BJ (cell line): ENCODE measurements around the gene SERPINA1. TPM values are rescaled to one million over a fixed set of nuclear protein-coding genes. Genes with fewer than 3 reads are reported as not detected.

ENCODE experiments used
- CTCF ChIA-PET: fragments of 350-600 bp; formaldehyde crosslinking; extraction: SDS; loops from one replicate; lab custom pipeline; 2021; ENCODE audit warnings: antibody characterized with exemption, inconsistent platforms; lab: Yijun Ruan, JAX
- POLR2A ChIA-PET: fragments of 300-600 bp; sonication (Branson Sonifier 250); formaldehyde crosslinking; extraction: SDS; loops from one replicate; lab custom pipeline; 2021; ENCODE audit warnings: antibody characterized with exemption; lab: Charles Lee
- DNase-seq: peaks from one replicate; pipeline ENCODE4 v3.0.0-alpha.2; 2011; ENCODE audit warnings: low read depth
- H3K27me3 ChIP-seq: 2 replicates; pipeline ENCODE4 v1.6.0; 2011; ENCODE audit warnings: low read length; ENCODE audit not compliant: control insufficient read depth, insufficient read depth
- H3K36me3 ChIP-seq: 2 replicates; pipeline ENCODE4 v1.5.1; 2011; ENCODE audit warnings: low read length; ENCODE audit not compliant: control insufficient read depth, insufficient read depth
- H3K4me3 ChIP-seq: 2 replicates; pipeline ENCODE4 v1.5.1; 2011; ENCODE audit warnings: low read depth, mild to moderate bottlenecking, control low read depth, low read length
- CTCF ChIP-seq: IDR thresholded peaks from 2 replicates; pipeline ENCODE4 v1.5.1; 2011; ENCODE audit warnings: low read depth, mild to moderate bottlenecking, control low read depth, inconsistent platforms, low read length, moderate library complexity; ENCODE audit not compliant: insufficient read depth
- polyA plus RNA-seq: library from polyadenylated mRNA; depleted of rRNA; stranded (reverse); fragments of >200 nt; gene quantifications from 2 replicates; pipeline ENCODE4 v1.2.3, GENCODE V29; 2011

The SERPINA1 gene
- polyA plus RNA-seq, 1 experiment = 0.40 TPM

- no peaks in the 10 kb centered on the region for H3K27me3 ChIP-seq
- POLR2A ChIA-PET = no interaction called here
- no peak for DNase-seq
- CTCF ChIA-PET = no interaction called here
- no peaks in the 10 kb centered on the region for H3K36me3 ChIP-seq
- no peak overlapping the region for H3K4me3 ChIP-seq
- TF ChIP-seq CTCF = no peak
Measured at GRCh38 chr14:94394581-94395207, 6.3 kb upstream of the SERPINA1 start.

DNA sequence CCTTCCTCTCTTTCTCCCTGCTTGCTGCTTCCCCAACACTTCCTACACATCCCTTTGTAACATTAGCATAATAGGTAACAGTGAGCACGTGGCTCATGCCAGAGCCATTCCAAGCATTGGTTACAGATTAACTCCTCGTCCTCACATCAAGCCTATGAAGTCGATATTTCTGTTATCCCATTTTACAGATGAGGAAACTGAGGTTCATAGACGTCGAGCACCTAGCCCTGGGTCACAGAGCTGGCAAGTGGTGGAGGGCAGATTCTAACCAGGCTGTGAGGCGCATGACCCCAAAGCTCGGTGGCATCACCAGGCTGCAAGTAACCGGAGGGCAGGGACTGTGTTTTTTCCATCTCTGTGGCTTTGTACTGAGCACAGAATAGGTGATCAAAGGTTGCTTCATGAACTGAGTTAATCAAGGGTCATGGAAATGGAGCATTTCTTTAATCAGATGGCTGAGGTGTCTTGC lies 5.7 kb upstream of the SERPINA1 start:
- POLR2A ChIA-PET = no interaction called here
- DNase-seq = no peak
- Histone ChIP-seq H3K4me3 (no peak overlapping the region), H3K27me3 (no peaks in the 10 kb centered on the region), H3K36me3 (no peaks in the 10 kb centered on the region)
- CTCF ChIA-PET = no interaction called here
- no peak for TF ChIP-seq CTCF

- no peaks in the 10 kb centered on the region for H3K27me3 ChIP-seq
- CTCF ChIA-PET = no interaction called here
- POLR2A ChIA-PET = no interaction called here
- DNase-seq = no peak
- H3K4me3 ChIP-seq = no peak overlapping the region
- no peaks in the 10 kb centered on the region for H3K36me3 ChIP-seq
- TF ChIP-seq CTCF = no peak
Measured at GRCh38 chr14:94393474-94393873, 5.1 kb upstream of the SERPINA1 start.

DNA sequence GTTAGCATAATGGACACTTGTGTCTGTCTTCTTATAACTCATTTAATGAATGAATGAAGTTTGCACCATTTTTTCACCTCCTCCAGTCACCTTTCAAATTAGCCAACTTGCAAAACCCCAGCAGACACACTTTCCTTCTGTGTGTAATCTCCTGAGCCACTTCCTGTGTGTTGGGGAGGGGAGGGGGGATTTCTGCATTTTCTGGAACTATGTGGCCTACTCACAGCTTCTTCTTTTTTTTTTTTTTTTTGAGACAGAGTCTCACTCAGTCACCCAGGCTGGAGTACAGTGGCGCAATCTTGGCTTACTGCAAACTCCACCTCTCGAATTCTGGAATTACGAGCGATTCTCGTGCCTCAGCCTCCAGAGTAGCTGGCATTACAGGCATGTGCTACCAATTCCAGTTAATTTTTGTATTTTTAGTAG lies 4.1 kb upstream of the SERPINA1 start:
- Histone ChIP-seq H3K36me3 (no peaks in the 10 kb centered on the region), H3K4me3 (no peak overlapping the region), H3K27me3 (no peaks in the 10 kb centered on the region)
- ChIA-PET POLR2A (no interaction called here), CTCF (interaction anchor here (0.6 to 2.0 kb wide), 3 partner anchors 11 to 1894 kb away, joined by 3 to 6 read pairs (median 5); no protein-coding TSS in a partner anchor)
- no peak for DNase-seq
- no peak for TF ChIP-seq CTCF

- H3K36me3 ChIP-seq = no peaks in the 10 kb centered on the region
- ChIA-PET POLR2A (no interaction called here), CTCF (interaction anchor here (0.6 to 2.0 kb wide), 3 partner anchors 10 to 1893 kb away, joined by 3 to 6 read pairs (median 5); no protein-coding TSS in a partner anchor)
- no peak for TF ChIP-seq CTCF
- DNase-seq = no peak
- no peaks in the 10 kb centered on the region for H3K27me3 ChIP-seq
- H3K4me3 ChIP-seq = no peak overlapping the region
Measured at GRCh38 chr14:94391281-94391975, 3.0 kb upstream of the SERPINA1 start.
